Activated CD8-positive, alpha-beta memory T cell treated with anti-CD3 and anti-CD28 coated beads for 24 hours (primary cell): ENCODE measurements around the gene MPV17L.
"Not testable (repeated sequence)": the region's sequence is repeated elsewhere in the genome, so short reads cannot be mapped to it uniquely, and the experiment has no call there.

Source experiments
- DNase-seq: peaks from one replicate; pipeline ENCODE4 v3.0.0-alpha.2; 2020

MPV17L gene

GRCh38 chr16:15415511-15415985 lies 20.0 kb downstream of the MPV17L start:
- DNase-seq, result no peak

GRCh38 chr16:15417197-15417596 lies 21.6 kb downstream of the MPV17L start:
- DNase-seq, result no peak

DNA sequence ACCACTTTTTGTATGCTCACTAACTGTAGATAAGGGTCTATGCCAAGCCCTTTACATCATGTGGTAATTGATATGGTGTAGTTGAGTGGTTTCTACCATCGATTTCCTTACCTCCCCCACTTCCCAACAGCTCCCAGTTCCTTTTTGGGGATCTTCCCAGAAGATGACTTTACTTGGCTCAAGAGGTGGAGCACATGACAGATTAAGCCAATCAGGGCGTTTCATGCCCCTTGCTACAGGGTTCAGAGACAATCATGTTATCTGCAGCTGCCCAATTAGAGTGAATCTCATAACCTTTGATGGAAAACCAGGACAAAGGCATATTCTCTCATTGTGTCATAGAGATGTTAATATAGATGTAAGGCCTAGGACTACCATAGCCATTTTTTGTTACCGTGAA lies 22.7 kb downstream of the MPV17L start:
- DNase-seq, result no peak

DNA sequence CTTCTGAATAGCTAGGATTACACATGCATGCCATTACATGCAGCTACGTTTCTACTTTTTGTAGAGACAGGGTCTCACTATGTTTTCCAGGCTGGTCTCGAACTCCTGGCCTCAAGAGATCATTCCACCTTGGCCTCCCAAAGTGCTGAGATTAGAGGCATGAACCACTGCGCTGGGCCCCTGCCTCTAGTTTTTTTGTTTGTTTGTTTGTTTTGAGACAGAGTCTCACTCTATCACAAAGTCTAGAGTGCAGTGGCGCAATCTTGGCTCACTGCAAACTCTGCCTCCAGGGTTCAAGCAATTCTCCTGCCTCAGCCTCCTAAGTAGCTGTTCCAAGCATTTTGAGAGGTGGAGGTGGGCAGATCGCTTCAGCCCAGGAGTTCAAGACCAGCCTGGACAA lies 26.1 kb downstream of the MPV17L start:
- DNase-seq, result not testable (repeated sequence)

- no peak for DNase-seq
Observed at GRCh38 chr16:15422222-15422621, 26.7 kb downstream of the MPV17L start.

- no peak for DNase-seq
Observed at GRCh38 chr16:15425861-15426260, 30.3 kb downstream of the MPV17L start.

- no peak for DNase-seq
Observed at GRCh38 chr16:15426796-15427195, 31.2 kb downstream of the MPV17L start.

DNA sequence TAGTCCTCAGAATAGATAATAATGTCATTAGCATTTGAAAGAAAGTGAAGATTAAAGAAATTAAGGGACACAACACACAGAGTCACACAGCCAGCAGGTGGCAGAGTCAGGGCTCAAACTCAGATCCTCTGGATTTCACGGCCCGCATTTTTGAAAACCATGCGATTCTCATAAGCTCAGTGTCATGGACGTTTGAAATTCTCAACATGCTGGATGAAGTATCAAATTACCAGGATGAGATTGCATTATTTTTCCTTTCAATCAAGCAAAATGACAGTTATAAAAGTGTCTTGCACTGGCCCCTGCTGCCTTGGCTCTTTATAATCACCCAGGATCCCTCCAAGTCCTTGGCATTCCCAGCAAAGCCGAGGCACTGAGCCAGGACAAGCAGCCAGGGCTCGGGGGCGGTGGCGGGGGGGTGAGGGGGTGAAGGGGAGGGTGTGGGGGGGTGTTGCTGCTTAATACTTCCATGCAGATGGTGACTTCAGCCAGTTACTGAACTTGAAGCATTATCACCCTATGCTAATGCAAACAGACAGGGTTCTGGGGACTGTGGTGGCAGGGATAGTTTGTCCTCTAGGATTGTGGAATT lies 32.2 kb downstream of the MPV17L start:
- peak; percentile 74 for DNase-seq

- DNase-seq, result not testable (repeated sequence)
Observed at GRCh38 chr16:15430884-15431283, 35.3 kb downstream of the MPV17L start.

GRCh38 chr16:15434079-15434424 lies 38.5 kb downstream of the MPV17L start:
- no peak for DNase-seq

GRCh38 chr16:15434425-15435215 lies 39.1 kb downstream of the MPV17L start, which contains the start of gene BMERB1:
TSS of gene BMERB1 (plus strand) at chr16:15434588. CDS start at chr16:15434654, 66 bp downstream.
- DNase-seq, result peak; percentile 84

DNA sequence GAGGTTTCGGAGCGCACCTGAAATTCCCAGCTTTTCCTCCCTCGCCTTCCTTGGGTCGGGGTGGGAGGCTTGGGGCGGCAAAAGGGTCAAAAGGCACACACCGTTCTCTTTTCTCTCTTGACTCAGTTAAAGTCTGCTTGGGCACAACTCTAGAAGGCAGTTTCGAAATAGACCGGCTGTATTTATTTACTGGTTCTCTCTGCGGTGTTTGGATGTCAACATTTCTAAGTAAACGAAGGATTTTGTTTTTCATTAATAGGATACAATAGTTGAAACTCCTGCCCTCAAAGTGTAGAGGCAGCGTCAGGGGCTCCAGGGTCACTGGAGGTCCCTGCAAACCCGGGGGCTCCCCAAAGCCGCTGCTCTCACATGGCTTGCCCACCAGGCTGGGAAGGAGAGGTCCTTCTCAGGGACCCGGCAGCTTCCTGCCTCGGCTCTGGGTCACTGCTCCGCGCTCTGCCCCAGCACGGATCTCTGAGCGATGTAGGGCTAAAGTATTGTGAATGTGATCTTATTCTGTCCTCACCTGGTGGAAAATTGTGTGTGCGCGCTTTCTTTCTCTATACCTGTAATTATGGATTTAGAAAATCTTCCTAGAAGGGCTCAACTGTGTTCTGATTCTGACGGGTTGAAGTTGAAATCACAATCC lies 39.8 kb downstream of the MPV17L start:
- DNase-seq, result no peak

DNA sequence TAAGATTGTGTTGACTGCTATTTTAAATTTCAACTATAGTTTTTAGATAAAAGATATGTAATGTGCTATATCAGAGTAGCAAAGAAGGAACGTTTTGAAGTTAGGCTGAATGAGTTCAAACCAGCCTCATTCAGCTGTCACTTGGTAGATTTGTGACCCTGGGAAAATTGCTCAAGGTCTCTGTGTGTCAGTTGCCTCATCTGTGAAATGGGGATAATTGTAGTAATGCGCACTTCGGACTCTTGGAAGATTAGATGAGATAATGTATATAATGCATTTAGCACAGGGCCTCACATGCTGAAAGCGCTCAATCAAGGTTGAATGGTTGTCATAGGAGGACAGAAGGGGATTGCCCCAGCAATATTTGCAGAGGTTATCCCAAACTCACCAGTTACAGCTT lies 43.5 kb downstream of the MPV17L start:
- no peak for DNase-seq

DNA sequence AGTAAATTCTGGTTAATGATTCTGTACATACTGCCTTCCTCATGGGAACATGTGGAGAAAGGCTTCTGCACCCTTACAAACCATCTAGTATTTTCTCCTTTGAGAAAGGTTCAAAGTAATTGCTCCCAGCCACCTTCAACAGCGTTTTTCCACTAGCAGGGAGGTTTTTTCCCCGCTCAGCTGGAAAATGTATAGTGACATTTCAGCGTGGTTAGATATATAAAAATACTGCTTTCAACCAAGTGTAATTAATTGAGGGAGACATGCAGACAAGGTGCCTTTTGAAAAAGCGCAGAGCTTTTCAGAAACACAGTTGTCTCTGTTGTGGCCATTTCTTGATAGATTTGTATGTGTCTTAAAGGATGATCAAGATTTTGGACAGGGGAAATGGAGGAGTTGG lies 44.0 kb downstream of the MPV17L start:
- no peak for DNase-seq

DNA sequence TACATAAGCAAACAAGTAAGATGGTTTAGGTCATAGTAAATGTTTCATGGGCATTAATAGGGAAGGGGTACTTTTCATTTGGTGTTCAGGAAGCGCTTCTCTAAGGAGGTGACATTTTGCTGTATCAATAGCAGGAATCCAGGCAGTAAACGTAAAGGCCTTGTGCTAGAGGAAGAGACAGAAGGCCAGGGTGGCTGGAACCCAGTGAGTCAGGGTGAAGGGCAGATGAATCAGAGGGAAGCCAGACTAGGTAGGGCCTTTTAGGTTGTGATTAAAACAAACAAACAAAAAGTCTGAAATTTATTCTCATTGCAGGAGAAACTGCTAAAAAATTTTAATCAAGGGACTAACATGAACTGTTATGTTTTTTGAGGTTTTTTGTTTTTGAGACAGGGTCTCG lies 45.3 kb downstream of the MPV17L start:
- no peak for DNase-seq

DNA sequence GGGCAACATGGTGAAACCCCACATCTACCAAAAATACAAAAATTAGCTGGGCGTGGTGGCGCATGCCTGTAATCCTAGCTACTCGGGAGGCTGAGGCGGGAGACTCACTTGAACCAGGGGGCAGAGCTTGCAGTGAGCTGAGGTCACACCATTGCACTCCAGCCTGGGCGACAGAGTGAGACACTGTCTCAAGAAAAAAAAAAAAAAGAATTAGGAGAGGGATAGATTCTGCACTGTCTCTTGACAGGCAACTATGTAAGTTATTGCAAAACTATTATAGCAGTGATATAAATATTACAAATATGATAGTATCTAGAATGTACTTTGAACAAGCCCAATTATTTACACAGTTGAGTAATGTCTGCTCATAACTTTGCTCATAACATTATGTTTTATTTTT lies 46.6 kb downstream of the MPV17L start:
- DNase-seq, result not testable (repeated sequence)

- DNase-seq, result no peak
Observed at GRCh38 chr16:15443753-15444152, 48.2 kb downstream of the MPV17L start.

GRCh38 chr16:15444264-15444663 lies 48.7 kb downstream of the MPV17L start:
- no peak for DNase-seq

- DNase-seq, result no peak
Observed at GRCh38 chr16:15445450-15445849, 49.9 kb downstream of the MPV17L start.

DNA sequence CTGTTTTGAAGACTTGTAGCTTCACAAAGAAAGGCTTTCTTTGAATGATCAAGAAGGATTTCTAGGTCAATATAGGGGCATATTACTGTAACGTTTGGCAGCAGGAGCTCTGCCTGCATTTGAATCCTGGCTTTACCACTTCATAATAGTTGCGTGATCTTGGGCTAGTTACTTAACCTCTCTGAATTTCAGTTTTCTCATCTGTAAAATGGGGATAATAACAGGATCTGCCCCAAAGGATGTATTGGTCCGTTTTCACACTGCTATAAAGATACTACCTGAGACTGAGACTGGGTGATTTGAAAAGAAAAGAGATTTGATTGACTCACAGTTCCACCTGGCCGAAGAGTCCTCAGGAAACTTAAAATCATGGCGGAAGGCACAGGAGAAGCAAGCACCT lies 51.3 kb downstream of the MPV17L start:
- no peak for DNase-seq

- no peak for DNase-seq
Observed at GRCh38 chr16:15450624-15451023, 55.1 kb downstream of the MPV17L start.

- no peak for DNase-seq
Observed at GRCh38 chr16:15451098-15451731, 55.7 kb downstream of the MPV17L start.

- no peak for DNase-seq
Observed at GRCh38 chr16:15452246-15452855, 56.8 kb downstream of the MPV17L start.
